HG02571 (cell line): ENCODE data around the gene YY2.
"Not testable (repeated sequence)": the region's sequence is repeated elsewhere in the genome, so short reads cannot be mapped to it uniquely, and the experiment has no call there.

Source experiments
- ATAC-seq: cut with Tn5 transposase; IDR thresholded peaks from one replicate; pipeline ENCODE4 v1.9.1; 2021; ENCODE audit warnings: mild to moderate bottlenecking, moderate library complexity; ENCODE audit not compliant: unreplicated experiment

YY2 gene

DNA sequence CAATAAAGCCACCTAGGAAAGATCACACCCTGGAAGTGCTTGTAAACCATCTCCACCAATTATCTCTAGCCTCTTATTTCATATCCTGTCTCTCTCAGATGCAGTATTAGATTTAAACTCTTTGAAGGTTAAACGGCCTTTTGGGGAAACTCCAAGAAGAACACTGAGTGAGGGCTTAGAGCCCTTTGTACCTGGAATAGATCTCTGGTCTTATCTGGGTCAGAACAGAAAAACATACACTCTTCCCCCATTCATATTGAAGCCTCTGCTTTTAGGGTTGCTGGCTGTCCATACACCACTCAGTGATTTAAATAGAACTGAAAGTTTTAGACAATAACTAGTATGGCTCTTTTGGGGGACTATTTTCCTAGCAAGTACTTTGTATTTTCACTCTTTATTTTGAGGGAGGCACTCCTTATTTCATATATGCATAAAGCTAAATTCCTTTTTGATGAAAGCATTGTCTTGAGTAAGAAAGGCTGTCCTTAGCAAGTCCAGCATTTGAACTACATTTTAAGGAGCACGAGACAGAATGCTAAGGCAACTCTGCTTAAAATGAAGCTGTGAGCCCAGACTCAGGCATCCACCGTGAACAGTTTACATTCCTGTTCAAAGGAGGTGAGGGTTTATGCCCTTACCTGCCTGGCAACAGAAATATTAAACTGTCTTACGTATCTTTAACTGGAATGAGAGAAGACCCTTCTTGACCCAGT lies 17.4 kb downstream of the YY2 start:
- no peak for ATAC-seq

DNA sequence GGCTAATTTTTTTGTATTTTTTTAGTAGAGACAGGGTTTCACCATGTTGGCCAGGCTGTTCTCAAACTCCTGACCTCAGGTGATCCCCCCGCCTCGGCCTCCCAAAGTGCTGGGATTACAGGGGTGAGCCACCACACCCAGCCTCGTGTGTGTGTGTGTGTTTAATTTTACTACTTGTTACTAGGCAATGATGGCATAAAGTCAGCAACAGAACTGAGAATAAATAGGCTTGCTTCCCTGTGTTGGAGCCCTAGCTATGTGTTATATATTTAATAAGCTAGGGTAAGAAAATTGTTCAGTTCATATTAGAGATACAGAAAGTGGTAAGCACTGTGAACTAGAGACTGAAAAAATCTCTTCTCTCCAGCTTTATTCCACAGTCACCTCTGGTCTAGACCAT lies 18.4 kb downstream of the YY2 start:
- not testable (repeated sequence) for ATAC-seq

- ATAC-seq, result no peak
Observed at GRCh38 chrX:21875013-21875412, 19.2 kb downstream of the YY2 start.

DNA sequence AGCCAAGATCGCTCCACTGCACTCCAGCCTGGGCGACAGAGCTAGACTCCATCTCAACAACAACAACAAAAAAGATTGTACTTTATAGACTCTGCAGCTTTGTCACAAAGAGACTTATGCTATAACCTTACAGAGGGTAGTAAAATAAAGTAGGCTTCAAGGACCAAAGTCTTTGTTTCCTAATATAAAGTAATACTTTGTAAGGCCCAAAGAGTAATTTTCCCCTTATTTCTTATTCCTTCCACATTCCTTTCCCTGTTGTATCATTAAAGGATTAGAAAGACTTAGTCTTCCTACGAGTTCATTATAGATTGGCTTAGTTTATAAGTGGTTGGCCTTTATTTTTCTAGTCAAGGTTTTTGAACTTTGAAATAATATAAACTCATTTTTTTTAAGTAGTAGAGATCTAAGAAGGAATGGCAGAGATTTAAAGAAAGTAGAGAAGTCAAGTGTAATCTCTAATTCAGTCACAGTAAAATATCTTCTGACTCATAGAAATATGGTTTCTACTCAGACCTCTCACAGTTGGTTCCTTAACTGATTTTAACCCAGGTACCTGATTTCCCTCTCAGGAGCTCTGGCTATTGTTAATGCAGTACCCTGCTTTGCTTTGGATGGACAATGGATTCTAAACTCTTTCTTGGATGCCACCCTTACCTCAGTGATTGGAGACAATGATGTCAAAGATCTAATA lies 26.2 kb downstream of the YY2 start:
- ATAC-seq, result no peak

DNA sequence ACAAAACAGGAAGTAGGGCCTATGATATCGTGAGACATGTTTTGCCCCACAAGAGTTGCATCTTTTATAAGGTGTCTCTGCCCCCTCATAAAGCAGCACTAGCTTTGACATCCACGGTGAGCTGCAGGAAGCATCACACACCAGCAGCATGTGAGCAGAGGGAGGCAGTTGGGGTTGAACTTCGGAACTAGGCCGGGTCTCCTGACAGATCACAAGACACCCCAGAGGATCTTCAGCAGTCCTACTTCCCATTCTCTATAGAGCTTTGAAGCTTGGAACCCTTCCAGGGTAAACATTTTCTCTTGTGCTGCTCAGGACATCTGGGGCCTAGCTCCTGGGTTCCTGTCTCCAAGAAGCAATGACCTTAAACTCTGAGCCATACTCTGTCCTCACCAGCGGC lies 27.5 kb downstream of the YY2 start:
- ATAC-seq, result no peak

DNA sequence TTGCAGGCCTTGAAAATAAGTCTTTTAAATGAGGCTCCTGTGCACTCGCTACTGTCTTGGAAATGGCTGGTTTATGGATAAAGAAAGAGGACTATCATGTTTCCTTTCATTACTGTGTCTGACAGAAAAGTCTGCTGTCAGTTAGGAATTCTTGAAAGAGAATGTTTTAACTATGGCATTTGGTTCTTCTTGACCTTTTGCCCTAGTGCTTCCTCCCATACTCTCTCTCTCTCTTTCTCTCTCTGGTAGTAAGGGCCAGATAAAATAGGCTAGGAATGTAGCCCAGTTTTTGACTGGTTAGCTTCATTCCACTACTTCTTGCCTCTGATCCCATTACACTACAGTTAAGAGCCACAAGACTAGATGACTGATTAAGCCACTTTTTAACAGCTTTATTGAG lies 29.8 kb downstream of the YY2 start:
- no peak for ATAC-seq

DNA sequence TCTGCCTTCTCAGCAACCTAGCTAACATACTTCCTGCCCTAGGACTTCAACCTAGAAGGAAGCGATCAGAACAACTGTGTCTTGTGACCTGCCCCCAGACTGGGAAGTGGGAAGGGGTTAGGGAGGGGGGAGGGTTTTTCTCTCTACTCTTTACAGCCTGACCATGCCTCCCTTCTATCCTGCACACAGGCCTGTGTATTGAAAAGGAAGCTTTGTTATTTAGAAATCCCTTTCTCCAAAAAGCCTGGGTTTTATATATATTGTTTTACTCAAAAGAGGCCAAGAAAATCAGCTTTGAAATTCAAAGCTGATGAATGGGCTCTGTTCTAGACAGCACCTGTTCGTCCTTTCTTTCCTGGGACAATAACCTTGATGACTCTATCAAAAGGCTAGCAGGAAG lies 49.5 kb downstream of the YY2 start:
- no peak for ATAC-seq

DNA sequence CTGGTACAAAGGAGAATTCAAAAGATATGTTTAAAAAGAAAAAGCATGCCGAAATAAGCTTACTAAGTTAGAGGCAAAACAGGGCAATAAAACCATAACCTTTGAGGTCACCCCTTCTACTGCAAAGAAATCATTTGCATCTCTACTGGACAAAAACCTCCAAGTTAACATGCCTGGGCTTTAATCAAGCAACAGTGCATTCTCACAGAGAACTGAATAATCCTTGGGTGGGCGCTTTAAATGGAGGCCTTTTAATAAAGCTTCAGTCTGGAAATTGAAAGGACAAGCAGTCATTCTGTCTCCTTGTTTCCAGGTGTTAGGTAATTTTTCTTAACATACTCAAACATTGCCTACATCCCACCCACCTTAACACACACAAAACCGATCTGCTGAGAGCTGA lies 50.2 kb downstream of the YY2 start:
- ATAC-seq, result no peak

DNA sequence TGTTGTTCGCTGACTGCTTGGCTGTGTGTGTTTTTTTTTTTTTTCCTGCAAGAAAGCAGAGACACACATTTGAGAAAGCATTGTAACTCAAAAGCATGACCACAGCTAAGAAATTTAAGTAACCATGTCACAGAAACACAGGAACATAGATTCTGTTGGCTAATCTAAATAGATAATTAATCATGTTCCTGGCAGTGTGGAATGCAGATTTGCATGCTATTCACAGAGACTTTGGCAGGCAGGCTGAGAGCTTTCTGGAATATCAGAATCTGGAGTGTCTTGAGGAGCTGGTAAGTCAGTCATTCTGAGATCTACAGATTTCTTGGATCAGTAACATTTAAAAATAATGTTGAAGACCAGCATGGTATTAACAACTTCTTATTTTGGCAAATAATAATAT lies 51.5 kb downstream of the YY2 start:
- no peak for ATAC-seq
